Stimulated activated CD8-positive, alpha-beta memory T cell treated with anti-CD3 and anti-CD28 coated beads, Interleukin-7, amount 100 ng/mL, for 1 hour (primary cell): Measurements from ENCODE around the gene ZNF300.
"Not testable (repeated sequence)": the region's sequence is repeated elsewhere in the genome, so short reads cannot be mapped to it uniquely, and the experiment has no call there.

Source experiments
- DNase-seq, 2 donors: peaks; one replicate each; pipeline ENCODE4 v3.0.0-alpha.2; 2020; ENCODE audit warnings: low read depth in 2 of 2

ZNF300 gene

GRCh38 chr5:150845185-150845859 lies 59.5 kb downstream of the ZNF300 start:
- not testable (repeated sequence) for DNase-seq
